Neural progenitor cell (in vitro differentiated cells): ENCODE data around the gene TMEM219. TPM values are rescaled to one million over a fixed set of nuclear protein-coding genes. Genes with fewer than 3 reads are reported as not detected.

Experiments
- DNase-seq: peaks from one replicate; pipeline ENCODE4 v3.0.0-alpha.2; 2016; ENCODE audit warnings: low spot score
- H2AFZ ChIP-seq: fragments of 200-600 bp; sonication (generic); replicated peaks from 2 replicates; pipeline ENCODE4 v1.6.1; 2016; ENCODE audit warnings: antibody characterized with exemption
- H3F3A ChIP-seq: fragments of 200-600 bp; sonication (generic); 2 replicates; pipeline ENCODE4 v1.6.1; 2016; ENCODE audit warnings: antibody characterized with exemption, low read depth
- H3K27ac ChIP-seq: fragments of 200-600 bp; sonication (generic); 2 replicates; pipeline ENCODE4 v1.5.1; 2016; ENCODE audit warnings: mild to moderate bottlenecking
- H3K27me3 ChIP-seq: fragments of 200-600 bp; sonication (generic); 2 replicates; pipeline ENCODE4 v1.6.1; 2016; ENCODE audit warnings: mild to moderate bottlenecking, moderate library complexity
- H3K36me3 ChIP-seq: fragments of 200-600 bp; sonication (generic); 2 replicates; pipeline ENCODE4 v1.5.1; 2016
- H3K4me1 ChIP-seq: fragments of 200-600 bp; sonication (generic); 2 replicates; pipeline ENCODE4 v1.6.1; 2016; ENCODE audit warnings: mixed run types
- H3K4me2 ChIP-seq: fragments of 200-600 bp; sonication (generic); 2 replicates; pipeline ENCODE4 v1.6.1; 2016
- H3K4me3 ChIP-seq: fragments of 200-600 bp; sonication (generic); 2 replicates; pipeline ENCODE4 v1.5.1; 2016
- H3K79me2 ChIP-seq: fragments of 200-600 bp; sonication (generic); 2 replicates; pipeline ENCODE4 v1.6.1; 2016; ENCODE audit warnings: low read depth
- H3K9ac ChIP-seq: fragments of 200-600 bp; sonication (generic); 2 replicates; pipeline ENCODE4 v1.6.1; 2016
- H3K9me3 ChIP-seq: fragments of 200-600 bp; sonication (generic); 2 replicates; pipeline ENCODE4 v1.5.1; 2016; ENCODE audit warnings: low read depth
- H4K20me1 ChIP-seq: fragments of 200-600 bp; sonication (generic); 2 replicates; pipeline ENCODE4 v1.6.1; 2016; ENCODE audit warnings: low read depth
- H3K27ac Mint-ChIP-seq: 3 replicates; pipeline ENCODE4 v1.8.0; 2021; ENCODE audit warnings: mixed read lengths
- H3K27me3 Mint-ChIP-seq: 2 replicates; pipeline ENCODE4 v1.8.0; 2022; ENCODE audit warnings: low read depth, mild to moderate bottlenecking, inconsistent platforms, moderate library complexity, mixed read lengths; ENCODE audit not compliant: insufficient read depth
- H3K36me3 Mint-ChIP-seq: 3 replicates; pipeline ENCODE4 v1.8.0; 2021; ENCODE audit warnings: mixed read lengths
- H3K4me1 Mint-ChIP-seq: 3 replicates; pipeline ENCODE4 v1.8.0; 2021; ENCODE audit warnings: mixed read lengths
- H3K4me3 Mint-ChIP-seq: 3 replicates; pipeline ENCODE4 v1.8.0; 2021; ENCODE audit warnings: mild to moderate bottlenecking, moderate library complexity, mixed read lengths
- H3K9me3 Mint-ChIP-seq: 3 replicates; pipeline ENCODE4 v1.8.0; 2020; ENCODE audit warnings: mixed read lengths
- EZH2 ChIP-seq: fragments of 200-600 bp; sonication (generic); IDR thresholded peaks from 2 replicates; pipeline ENCODE4 v1.6.1; 2017; ENCODE audit warnings: antibody characterized with exemption, mild to moderate bottlenecking, moderate library complexity
- EZH2phosphoT487 ChIP-seq: fragments of 200-600 bp; sonication (generic); IDR thresholded peaks from 2 replicates; pipeline ENCODE4 v1.6.1; 2017; ENCODE audit warnings: antibody characterized with exemption
- total RNA-seq: library from RNA; depleted of rRNA; stranded (reverse); fragments of >200 nt; gene quantifications from 2 replicates; pipeline ENCODE4 v1.2.3, GENCODE V29; 2015; ENCODE audit warnings: low replicate concordance
- TF ChIP-seq, protein P1 (sequence below): fragments of 200-600 bp; sonication (generic); IDR thresholded peaks from 2 replicates; pipeline ENCODE4 v1.5.1; 2017; ENCODE audit warnings: antibody characterized with exemption, mild to moderate bottlenecking

TMEM219 gene
- total RNA-seq, 1 donor from 2014 or later: 50.7 TPM

DNA sequence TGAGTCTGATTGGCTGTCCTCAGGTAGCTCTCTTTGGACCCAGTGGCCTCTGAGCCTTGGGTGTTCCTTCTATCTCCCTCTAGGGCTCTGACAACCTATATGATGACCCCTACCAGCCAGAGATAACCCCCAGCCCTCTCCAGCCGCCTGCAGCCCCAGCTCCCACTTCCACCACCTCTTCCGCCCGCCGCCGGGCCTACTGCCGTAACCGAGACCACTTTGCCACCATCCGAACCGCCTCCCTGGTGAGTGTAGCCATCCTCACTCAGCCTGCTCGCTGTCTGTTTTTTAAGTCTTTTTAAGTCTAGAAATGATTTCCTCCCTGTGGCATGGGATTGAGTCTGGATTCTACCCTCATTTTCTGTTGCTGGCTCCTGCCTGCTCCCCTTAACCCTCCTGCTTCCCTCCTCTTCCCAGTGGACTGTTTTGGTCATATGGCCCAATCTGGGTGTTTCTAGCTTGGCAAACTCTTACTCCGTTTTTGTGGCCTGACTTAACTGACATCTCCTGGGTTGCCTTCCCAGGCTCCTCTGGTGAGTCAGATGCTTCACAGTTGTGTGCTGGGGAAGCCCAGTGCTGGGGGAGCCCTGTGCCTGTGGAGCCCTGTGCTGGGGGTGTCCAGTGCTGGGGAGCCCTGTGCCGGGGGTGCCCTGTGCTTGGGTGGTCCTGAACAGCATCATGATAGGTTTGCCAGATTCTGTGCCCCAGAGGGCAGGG is 21.7 kb downstream of the TMEM219 start:
- no peak overlapping the region for H3K9ac ChIP-seq
- no peaks in the 10 kb centered on the region for H3K27me3 Mint-ChIP-seq
- H3K36me3 ChIP-seq: no peaks in the 10 kb centered on the region
- H2AFZ ChIP-seq: no peak overlapping the region
- H3K4me1 Mint-ChIP-seq: no peaks in the 10 kb centered on the region
- peak overlapping the region; percentile 73 for H3K27ac Mint-ChIP-seq
- H3K4me2 ChIP-seq: no peak overlapping the region
- H3K79me2 ChIP-seq: no peaks in the 10 kb centered on the region
- no peaks in the 10 kb centered on the region for H3K27me3 ChIP-seq
- H3K4me3 ChIP-seq: no peak overlapping the region
- H3K4me3 Mint-ChIP-seq: no peak overlapping the region
- H3K27ac ChIP-seq: no peak overlapping the region
- no peaks in the 10 kb centered on the region for H3K9me3 ChIP-seq
- H3K36me3 Mint-ChIP-seq: peaks cover 45% of the 10 kb centered on the region
- no peaks in the 10 kb centered on the region for H3K9me3 Mint-ChIP-seq
- H3F3A ChIP-seq: no peaks in the 10 kb centered on the region
- no peak for DNase-seq
- TF ChIP-seq, protein P1, sequence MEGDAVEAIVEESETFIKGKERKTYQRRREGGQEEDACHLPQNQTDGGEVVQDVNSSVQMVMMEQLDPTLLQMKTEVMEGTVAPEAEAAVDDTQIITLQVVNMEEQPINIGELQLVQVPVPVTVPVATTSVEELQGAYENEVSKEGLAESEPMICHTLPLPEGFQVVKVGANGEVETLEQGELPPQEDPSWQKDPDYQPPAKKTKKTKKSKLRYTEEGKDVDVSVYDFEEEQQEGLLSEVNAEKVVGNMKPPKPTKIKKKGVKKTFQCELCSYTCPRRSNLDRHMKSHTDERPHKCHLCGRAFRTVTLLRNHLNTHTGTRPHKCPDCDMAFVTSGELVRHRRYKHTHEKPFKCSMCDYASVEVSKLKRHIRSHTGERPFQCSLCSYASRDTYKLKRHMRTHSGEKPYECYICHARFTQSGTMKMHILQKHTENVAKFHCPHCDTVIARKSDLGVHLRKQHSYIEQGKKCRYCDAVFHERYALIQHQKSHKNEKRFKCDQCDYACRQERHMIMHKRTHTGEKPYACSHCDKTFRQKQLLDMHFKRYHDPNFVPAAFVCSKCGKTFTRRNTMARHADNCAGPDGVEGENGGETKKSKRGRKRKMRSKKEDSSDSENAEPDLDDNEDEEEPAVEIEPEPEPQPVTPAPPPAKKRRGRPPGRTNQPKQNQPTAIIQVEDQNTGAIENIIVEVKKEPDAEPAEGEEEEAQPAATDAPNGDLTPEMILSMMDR: no peak
- TF ChIP-seq EZH2: no peak
- no peak for TF ChIP-seq EZH2phosphoT487
- no peaks in the 10 kb centered on the region for H4K20me1 ChIP-seq
- H3K4me1 ChIP-seq: no peaks in the 10 kb centered on the region

DNA sequence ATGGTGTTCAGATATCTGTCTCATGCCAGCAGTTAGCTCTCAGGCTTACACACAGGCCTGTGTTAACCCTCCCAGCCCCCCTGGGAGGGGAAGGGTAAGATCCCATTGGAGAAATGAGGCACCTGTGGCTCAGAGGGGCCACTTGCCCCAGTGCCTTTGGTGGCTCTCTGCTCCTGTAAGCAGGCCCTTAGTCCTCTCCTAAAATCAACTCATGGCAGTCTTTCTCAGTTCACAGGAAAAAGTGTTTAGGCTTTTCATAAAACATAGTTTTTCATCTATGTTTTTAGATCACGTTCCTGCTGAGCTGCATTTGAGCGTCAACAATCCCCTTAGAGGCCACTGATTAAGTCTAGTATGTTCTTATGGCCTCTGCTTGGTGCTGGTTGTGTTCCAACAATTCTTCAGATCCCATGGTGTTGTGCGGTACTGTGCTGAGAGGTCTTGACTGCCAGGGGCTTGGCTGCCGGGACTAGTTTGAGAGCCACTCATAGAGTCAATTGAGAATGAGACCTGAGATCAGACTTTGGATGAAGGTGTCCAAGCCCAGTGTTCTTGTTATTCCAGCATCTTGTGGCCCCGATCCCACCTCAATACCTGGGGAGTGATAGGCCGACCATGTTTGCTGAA is 22.4 kb downstream of the TMEM219 start:
- peaks cover 3% of the 10 kb centered on the region for H3K4me1 Mint-ChIP-seq
- DNase-seq: no peak
- H4K20me1 ChIP-seq: no peaks in the 10 kb centered on the region
- H3K9ac ChIP-seq: no peak overlapping the region
- H3K4me3 Mint-ChIP-seq: no peak overlapping the region
- no peaks in the 10 kb centered on the region for H3F3A ChIP-seq
- no peak overlapping the region for H3K27ac ChIP-seq
- H3K36me3 ChIP-seq: no peaks in the 10 kb centered on the region
- no peak overlapping the region for H3K4me2 ChIP-seq
- no peaks in the 10 kb centered on the region for H3K9me3 Mint-ChIP-seq
- no peaks in the 10 kb centered on the region for H3K4me1 ChIP-seq
- TF ChIP-seq EZH2 (no peak), EZH2phosphoT487 (no peak)
- TF ChIP-seq, protein P1: no peak
- H3K4me3 ChIP-seq: no peak overlapping the region
- H3K9me3 ChIP-seq: no peaks in the 10 kb centered on the region
- H3K79me2 ChIP-seq: no peaks in the 10 kb centered on the region
- no peak overlapping the region for H2AFZ ChIP-seq
- H3K27ac Mint-ChIP-seq: no peak overlapping the region
- H3K27me3 ChIP-seq: no peaks in the 10 kb centered on the region
- H3K36me3 Mint-ChIP-seq: peaks cover 48% of the 10 kb centered on the region
- no peaks in the 10 kb centered on the region for H3K27me3 Mint-ChIP-seq

DNA sequence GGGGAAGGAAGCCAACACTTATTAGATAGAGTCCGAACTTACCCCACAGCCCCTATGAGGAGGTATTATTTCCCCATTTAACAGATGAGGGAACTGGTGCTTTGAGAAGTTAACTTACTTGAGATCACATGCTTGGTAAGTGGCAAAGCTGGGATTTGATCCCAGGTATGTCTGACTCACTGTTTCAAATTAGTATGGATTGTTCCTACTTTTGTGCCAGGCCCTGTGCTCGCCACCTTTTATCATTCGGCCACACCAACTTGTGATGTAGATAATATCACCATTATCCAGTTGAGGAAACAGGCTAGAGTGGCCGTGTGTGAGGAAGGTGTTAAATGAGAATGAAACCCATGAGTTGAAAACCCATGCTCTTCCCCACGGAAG is 22.9 kb downstream of the TMEM219 start:
- Histone ChIP-seq H3K4me2 (no peak overlapping the region), H4K20me1 (no peaks in the 10 kb centered on the region)

DNA sequence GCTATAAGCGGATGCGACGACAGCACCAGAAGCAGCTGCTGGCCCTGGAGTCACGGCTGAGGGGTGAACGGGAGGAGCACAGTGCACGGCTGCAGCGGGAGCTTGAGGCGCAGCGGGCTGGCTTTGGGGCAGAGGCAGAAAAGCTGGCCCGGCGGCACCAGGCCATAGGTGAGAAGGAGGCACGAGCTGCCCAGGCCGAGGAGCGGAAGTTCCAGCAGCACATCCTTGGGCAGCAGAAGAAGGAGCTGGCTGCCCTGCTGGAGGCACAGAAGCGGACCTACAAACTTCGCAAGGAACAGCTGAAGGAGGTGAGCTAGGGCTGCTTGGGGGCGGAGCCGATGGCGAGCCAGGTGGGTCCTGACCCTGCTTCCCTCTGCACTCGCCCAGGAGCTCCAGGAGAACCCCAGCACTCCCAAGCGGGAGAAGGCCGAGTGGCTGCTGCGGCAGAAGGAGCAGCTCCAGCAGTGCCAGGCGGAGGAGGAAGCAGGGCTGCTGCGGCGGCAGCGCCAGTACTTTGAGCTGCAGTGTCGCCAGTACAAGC is 23.5 kb downstream of the TMEM219 start:
- no peak overlapping the region for H3K27ac Mint-ChIP-seq
- H3F3A ChIP-seq: no peaks in the 10 kb centered on the region
- no peak overlapping the region for H3K9ac ChIP-seq
- H3K4me2 ChIP-seq: no peak overlapping the region
- H3K79me2 ChIP-seq: no peaks in the 10 kb centered on the region
- no peak overlapping the region for H2AFZ ChIP-seq
- peaks cover 41% of the 10 kb centered on the region for H3K36me3 Mint-ChIP-seq
- TF ChIP-seq EZH2 (no peak), EZH2phosphoT487 (no peak)
- TF ChIP-seq, protein P1: no peak
- H3K27ac ChIP-seq: no peak overlapping the region
- no peaks in the 10 kb centered on the region for H3K9me3 Mint-ChIP-seq
- no peaks in the 10 kb centered on the region for H3K27me3 ChIP-seq
- no peaks in the 10 kb centered on the region for H3K9me3 ChIP-seq
- no peaks in the 10 kb centered on the region for H3K36me3 ChIP-seq
- no peak for DNase-seq
- H3K27me3 Mint-ChIP-seq: no peaks in the 10 kb centered on the region
- no peak overlapping the region for H3K4me3 Mint-ChIP-seq
- no peak overlapping the region for H3K4me3 ChIP-seq
- no peaks in the 10 kb centered on the region for H3K4me1 ChIP-seq
- H4K20me1 ChIP-seq: no peaks in the 10 kb centered on the region
- peaks cover 3% of the 10 kb centered on the region for H3K4me1 Mint-ChIP-seq

More for the DNA sequence above, 22.9 kb downstream of the TMEM219 start:
- H3K9me3 ChIP-seq: no peaks in the 10 kb centered on the region
- H3K4me1 ChIP-seq: no peaks in the 10 kb centered on the region
- H3F3A ChIP-seq: no peaks in the 10 kb centered on the region
- H3K9me3 Mint-ChIP-seq: no peaks in the 10 kb centered on the region
- no peak overlapping the region for H3K27ac Mint-ChIP-seq
- H3K4me3 Mint-ChIP-seq: no peak overlapping the region
- no peaks in the 10 kb centered on the region for H3K27me3 Mint-ChIP-seq
- H3K79me2 ChIP-seq: no peaks in the 10 kb centered on the region
- H3K4me1 Mint-ChIP-seq: peaks cover 3% of the 10 kb centered on the region
- H3K27ac ChIP-seq: no peak overlapping the region
- H3K27me3 ChIP-seq: no peaks in the 10 kb centered on the region
- no peaks in the 10 kb centered on the region for H3K36me3 ChIP-seq
- H2AFZ ChIP-seq: no peak overlapping the region
- no peak overlapping the region for H3K4me3 ChIP-seq
- DNase-seq: no peak
- H3K9ac ChIP-seq: no peak overlapping the region
- TF ChIP-seq EZH2: no peak
- peaks cover 44% of the 10 kb centered on the region for H3K36me3 Mint-ChIP-seq
